ENCODE data around the gene TKT.

DNA sequence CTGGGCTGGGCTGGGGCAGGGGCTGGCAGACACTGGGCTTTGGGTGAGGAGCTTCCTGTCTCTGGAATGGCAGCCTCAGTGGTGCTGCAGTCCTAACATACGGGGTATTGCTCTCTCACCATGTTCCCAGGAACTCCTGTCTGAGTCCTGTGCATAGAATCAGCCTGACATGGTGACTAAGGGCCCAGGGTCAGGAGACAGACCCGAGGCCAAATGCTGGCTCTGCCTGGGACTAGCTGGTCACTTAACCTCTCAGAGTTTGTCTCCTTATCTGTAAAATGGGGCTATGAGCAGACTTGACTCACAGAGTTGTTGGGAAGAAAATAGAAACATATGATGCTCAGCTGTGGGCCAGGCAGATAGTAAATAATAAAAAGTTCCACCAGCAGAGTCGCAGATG lies 66.5 kb downstream of the TKT start:
- TF ChIP-seq, protein P1, sequence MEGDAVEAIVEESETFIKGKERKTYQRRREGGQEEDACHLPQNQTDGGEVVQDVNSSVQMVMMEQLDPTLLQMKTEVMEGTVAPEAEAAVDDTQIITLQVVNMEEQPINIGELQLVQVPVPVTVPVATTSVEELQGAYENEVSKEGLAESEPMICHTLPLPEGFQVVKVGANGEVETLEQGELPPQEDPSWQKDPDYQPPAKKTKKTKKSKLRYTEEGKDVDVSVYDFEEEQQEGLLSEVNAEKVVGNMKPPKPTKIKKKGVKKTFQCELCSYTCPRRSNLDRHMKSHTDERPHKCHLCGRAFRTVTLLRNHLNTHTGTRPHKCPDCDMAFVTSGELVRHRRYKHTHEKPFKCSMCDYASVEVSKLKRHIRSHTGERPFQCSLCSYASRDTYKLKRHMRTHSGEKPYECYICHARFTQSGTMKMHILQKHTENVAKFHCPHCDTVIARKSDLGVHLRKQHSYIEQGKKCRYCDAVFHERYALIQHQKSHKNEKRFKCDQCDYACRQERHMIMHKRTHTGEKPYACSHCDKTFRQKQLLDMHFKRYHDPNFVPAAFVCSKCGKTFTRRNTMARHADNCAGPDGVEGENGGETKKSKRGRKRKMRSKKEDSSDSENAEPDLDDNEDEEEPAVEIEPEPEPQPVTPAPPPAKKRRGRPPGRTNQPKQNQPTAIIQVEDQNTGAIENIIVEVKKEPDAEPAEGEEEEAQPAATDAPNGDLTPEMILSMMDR (IDR thresholded peaks at IDR 0.05): no peak
- TF ChIP-seq POLR2A (IDR thresholded peaks at IDR 0.05): no peak
